Measurements from ENCODE around the gene PRSS36. TPM values are rescaled to one million over a fixed set of nuclear protein-coding genes. Genes with fewer than 3 reads are reported as not detected.

PRSS36 gene
- total RNA-seq, 1 experiment from 2014 or later = 0.41 TPM

GRCh38 chr16:31110106-31111034 lies 39.5 kb downstream of the PRSS36 start:
- CTCF ChIA-PET = no interaction called here
- POLR2A ChIA-PET (ENCODE audit: low non-redundant PET) = no interaction called here
- no TSS peak for BruUV-seq (replicated peaks)
- Histone ChIP-seq H3K4me3 (ENCODE audit: low read depth, low read length, poor library complexity, severe bottlenecking) (no peak overlapping the region), H3K9me3 (ENCODE audit: low read depth, low read length, poor library complexity, severe bottlenecking) (no peaks in the 10 kb centered on the region), H3K27me3 (replicated peaks; ENCODE audit: insufficient read depth, low read depth, low read length, poor library complexity) (no peaks in the 10 kb centered on the region), H3K27ac (ENCODE audit: low read depth, low read length, poor library complexity, severe bottlenecking) (no peak overlapping the region), H3K4me1 (ENCODE audit: insufficient read depth, low read length, poor library complexity, severe bottlenecking) (peaks cover 13% of the 10 kb centered on the region), H3K36me3 (ENCODE audit: insufficient read depth, low read length, poor library complexity, severe bottlenecking) (peaks cover 31% of the 10 kb centered on the region)
- intact Hi-C loops (cut with micrococcal nuclease; ENCODE audit: unreplicated experiment) = no loop called here
- TF ChIP-seq, protein P1, sequence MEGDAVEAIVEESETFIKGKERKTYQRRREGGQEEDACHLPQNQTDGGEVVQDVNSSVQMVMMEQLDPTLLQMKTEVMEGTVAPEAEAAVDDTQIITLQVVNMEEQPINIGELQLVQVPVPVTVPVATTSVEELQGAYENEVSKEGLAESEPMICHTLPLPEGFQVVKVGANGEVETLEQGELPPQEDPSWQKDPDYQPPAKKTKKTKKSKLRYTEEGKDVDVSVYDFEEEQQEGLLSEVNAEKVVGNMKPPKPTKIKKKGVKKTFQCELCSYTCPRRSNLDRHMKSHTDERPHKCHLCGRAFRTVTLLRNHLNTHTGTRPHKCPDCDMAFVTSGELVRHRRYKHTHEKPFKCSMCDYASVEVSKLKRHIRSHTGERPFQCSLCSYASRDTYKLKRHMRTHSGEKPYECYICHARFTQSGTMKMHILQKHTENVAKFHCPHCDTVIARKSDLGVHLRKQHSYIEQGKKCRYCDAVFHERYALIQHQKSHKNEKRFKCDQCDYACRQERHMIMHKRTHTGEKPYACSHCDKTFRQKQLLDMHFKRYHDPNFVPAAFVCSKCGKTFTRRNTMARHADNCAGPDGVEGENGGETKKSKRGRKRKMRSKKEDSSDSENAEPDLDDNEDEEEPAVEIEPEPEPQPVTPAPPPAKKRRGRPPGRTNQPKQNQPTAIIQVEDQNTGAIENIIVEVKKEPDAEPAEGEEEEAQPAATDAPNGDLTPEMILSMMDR (conservative IDR thresholded peaks at IDR 0.05; ENCODE audit: low read depth, low read length) = no peak
- no peak for TF ChIP-seq EZH2 (IDR thresholded peaks at IDR 0.05; ENCODE audit: borderline replicate concordance, low read depth, low read length, poor library complexity, severe bottlenecking)
- DNase-seq (ENCODE audit: low spot score) = no peak

DNA sequence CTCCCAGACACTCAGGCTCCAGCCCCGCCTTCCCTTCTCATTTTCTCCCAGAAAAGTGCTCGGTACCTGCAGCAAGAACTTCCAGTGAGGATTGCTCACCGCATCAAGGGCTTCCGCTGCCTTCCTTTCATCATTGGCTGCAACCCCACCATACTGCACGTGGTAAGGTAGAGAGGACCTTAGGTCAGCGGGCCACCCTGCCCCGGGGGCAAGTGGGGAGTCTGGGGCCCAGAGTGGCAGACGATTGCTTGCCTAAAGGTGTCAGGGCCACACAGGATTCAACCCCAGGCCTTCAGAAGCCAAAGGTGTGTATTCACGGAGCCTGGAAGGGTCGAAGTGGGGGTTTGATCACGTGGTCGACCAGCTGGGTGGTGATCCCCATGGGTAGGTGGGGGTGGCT lies 40.2 kb downstream of the PRSS36 start:
- Histone ChIP-seq H3K27me3 (replicated peaks; ENCODE audit: insufficient read depth, low read depth, low read length, poor library complexity) (no peaks in the 10 kb centered on the region), H3K9me3 (ENCODE audit: low read depth, low read length, poor library complexity, severe bottlenecking) (no peaks in the 10 kb centered on the region), H3K36me3 (ENCODE audit: insufficient read depth, low read length, poor library complexity, severe bottlenecking) (peaks cover 31% of the 10 kb centered on the region), H3K4me1 (ENCODE audit: insufficient read depth, low read length, poor library complexity, severe bottlenecking) (peaks cover 13% of the 10 kb centered on the region), H3K27ac (ENCODE audit: low read depth, low read length, poor library complexity, severe bottlenecking) (no peak overlapping the region), H3K4me3 (ENCODE audit: low read depth, low read length, poor library complexity, severe bottlenecking) (peak overlapping the region; percentile 96)
- intact Hi-C loops (cut with micrococcal nuclease; ENCODE audit: unreplicated experiment) = no loop called here
- DNase-seq (ENCODE audit: low spot score) = no peak
- BruUV-seq (replicated peaks) = no TSS peak
- TF ChIP-seq, protein P1 (conservative IDR thresholded peaks at IDR 0.05; ENCODE audit: low read depth, low read length) = no peak
- no peak for TF ChIP-seq EZH2 (IDR thresholded peaks at IDR 0.05; ENCODE audit: borderline replicate concordance, low read depth, low read length, poor library complexity, severe bottlenecking)
- ChIA-PET CTCF (no interaction called here), POLR2A (ENCODE audit: low non-redundant PET) (no interaction called here)

DNA sequence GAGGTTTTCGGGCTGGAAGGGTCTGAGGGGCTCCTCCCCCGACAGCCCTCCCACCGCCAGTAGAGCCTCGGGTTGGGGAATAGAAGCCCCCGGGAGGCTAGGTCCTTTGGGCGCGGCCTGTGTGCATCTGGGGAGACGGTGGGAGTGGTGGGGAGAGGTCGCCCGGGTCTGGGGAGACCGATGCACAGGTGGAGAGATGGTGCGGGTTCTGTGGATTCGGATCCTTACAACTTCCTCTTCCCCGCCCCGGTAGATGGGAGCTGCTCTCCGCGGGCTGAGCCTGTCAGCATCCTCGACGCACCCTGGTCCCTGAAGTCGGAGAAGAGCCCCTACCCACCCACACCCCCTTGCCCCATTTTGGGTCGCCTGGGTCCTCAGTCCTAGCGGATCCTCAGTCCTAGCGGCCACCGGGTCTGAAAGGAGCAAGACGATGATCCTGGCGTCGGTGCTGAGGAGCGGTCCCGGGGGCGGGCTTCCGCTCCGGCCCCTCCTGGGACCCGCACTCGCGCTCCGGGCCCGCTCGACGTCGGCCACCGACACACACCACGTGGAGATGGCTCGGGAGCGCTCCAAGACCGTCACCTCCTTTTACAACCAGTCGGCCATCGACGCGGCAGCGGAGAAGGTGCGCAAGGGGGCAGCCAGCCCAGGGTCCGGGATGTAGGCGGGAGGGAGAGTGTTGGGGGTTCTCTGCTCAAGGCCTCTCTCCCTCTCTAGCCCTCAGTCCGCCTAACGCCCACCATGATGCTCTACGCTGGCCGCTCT lies 40.9 kb downstream of the PRSS36 start:
- Histone ChIP-seq H3K4me1 (ENCODE audit: insufficient read depth, low read length, poor library complexity, severe bottlenecking) (peaks cover 13% of the 10 kb centered on the region), H3K9me3 (ENCODE audit: low read depth, low read length, poor library complexity, severe bottlenecking) (no peaks in the 10 kb centered on the region), H3K27me3 (replicated peaks; ENCODE audit: insufficient read depth, low read depth, low read length, poor library complexity) (no peaks in the 10 kb centered on the region), H3K27ac (ENCODE audit: low read depth, low read length, poor library complexity, severe bottlenecking) (peak overlapping the region; percentile 87), H3K4me3 (ENCODE audit: low read depth, low read length, poor library complexity, severe bottlenecking) (peak overlapping the region; percentile 96), H3K36me3 (ENCODE audit: insufficient read depth, low read length, poor library complexity, severe bottlenecking) (peaks cover 31% of the 10 kb centered on the region)
- POLR2A ChIA-PET (ENCODE audit: low non-redundant PET) = interaction anchor here (0.6 kb wide), 1 partner anchor 8 kb away, joined by 3 read pairs; the partner anchor contains the start of gene KAT8
- DNase-seq (ENCODE audit: low spot score) = no peak
- TF ChIP-seq EZH2 (IDR thresholded peaks at IDR 0.05; ENCODE audit: borderline replicate concordance, low read depth, low read length, poor library complexity, severe bottlenecking) = no peak
- TF ChIP-seq, protein P1 (conservative IDR thresholded peaks at IDR 0.05; ENCODE audit: low read depth, low read length) = no peak
- intact Hi-C loops (cut with micrococcal nuclease; ENCODE audit: unreplicated experiment) = no loop called here
- TSS peak; percentile 41 for BruUV-seq (replicated peaks)
- CTCF ChIA-PET = interaction anchor here (0.5 kb wide), 1 partner anchor 415 kb away, joined by 3 read pairs; no protein-coding TSS in a partner anchor

Measured in A673 (cell line).